H1 (cell line): ENCODE measurements around the gene DDX31.

ENCODE experiments used
- CHD2 ChIP-seq: IDR thresholded peaks from 2 replicates; pipeline ENCODE4 v1.6.1; 2012; ENCODE audit warnings: low read length, improper control_type of control experiment
- EGR1 ChIP-seq: IDR thresholded peaks from 2 replicates; pipeline ENCODE4 v1.6.1; 2011; ENCODE audit warnings: low read depth, low read length, borderline replicate concordance
- TF ChIP-seq, protein P1 (sequence below), 3 experiments: IDR thresholded peaks; 1 replicate in 2 of 3; 2 replicates in 1 of 3; pipeline versions ENCODE4 v1.5.1 to v1.6.1; 2011; ENCODE audit warnings: low read length in 3 of 3, mild to moderate bottlenecking in 3 of 3, inconsistent platforms in 2 of 3, low read depth in 1 of 3, moderate library complexity in 1 of 3; ENCODE audit not compliant: insufficient read depth in 1 of 3; ENCODE audit errors: control extremely low read depth in 1 of 3

DNA sequence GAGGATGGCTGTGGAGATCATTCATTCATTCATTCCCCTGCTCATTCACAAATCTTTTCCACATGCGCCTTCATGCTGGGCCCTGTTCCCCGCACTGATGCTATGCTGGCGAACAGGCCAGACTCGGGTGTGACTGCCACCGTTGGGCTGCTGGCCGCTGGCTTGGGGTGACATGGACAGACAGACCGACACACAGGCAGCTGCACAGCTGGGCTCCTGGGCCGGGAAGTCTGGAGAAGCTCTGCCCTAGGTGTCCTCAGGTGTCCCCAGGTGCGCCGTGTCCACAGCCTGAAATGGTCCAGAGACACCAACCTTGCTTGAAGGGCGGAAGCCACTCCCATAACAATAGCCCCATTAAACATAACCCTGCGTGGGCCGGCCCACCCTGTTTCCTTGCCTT, 122.3 kb downstream of the DDX31 start:
- TF ChIP-seq, protein P1, sequence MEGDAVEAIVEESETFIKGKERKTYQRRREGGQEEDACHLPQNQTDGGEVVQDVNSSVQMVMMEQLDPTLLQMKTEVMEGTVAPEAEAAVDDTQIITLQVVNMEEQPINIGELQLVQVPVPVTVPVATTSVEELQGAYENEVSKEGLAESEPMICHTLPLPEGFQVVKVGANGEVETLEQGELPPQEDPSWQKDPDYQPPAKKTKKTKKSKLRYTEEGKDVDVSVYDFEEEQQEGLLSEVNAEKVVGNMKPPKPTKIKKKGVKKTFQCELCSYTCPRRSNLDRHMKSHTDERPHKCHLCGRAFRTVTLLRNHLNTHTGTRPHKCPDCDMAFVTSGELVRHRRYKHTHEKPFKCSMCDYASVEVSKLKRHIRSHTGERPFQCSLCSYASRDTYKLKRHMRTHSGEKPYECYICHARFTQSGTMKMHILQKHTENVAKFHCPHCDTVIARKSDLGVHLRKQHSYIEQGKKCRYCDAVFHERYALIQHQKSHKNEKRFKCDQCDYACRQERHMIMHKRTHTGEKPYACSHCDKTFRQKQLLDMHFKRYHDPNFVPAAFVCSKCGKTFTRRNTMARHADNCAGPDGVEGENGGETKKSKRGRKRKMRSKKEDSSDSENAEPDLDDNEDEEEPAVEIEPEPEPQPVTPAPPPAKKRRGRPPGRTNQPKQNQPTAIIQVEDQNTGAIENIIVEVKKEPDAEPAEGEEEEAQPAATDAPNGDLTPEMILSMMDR (IDR thresholded peaks at IDR 0.05; ENCODE audit: control extremely low read depth in 1 of 3, insufficient read depth in 1 of 3, low read depth in 1 of 3, low read length in 3 of 3), result no peak
- TF ChIP-seq EGR1, result no peak
- TF ChIP-seq CHD2, result no peak
